Endothelial cell of umbilical vein (primary cell): ENCODE data around the gene ITGA2B.

ENCODE experiments used
- CTCF ChIP-seq, 2 donors: IDR thresholded peaks; 1 replicate in 1 of 2; 2 replicates in 1 of 2; pipeline ENCODE4 v1.5.1; 2011; ENCODE audit warnings: low read length in 2 of 2, mild to moderate bottlenecking in 2 of 2, moderate library complexity in 2 of 2, control low read depth in 1 of 2, inconsistent platforms in 1 of 2, low read depth in 1 of 2; ENCODE audit not compliant: insufficient read depth in 1 of 2; ENCODE audit errors: extremely low read depth in 1 of 2
- EZH2 ChIP-seq: IDR thresholded peaks from 2 replicates; pipeline ENCODE4 v1.6.1; 2012; ENCODE audit warnings: borderline replicate concordance, low read depth, mild to moderate bottlenecking, moderate library complexity, low read length, inconsistent platforms; ENCODE audit not compliant: severe bottlenecking
- MAX ChIP-seq: IDR thresholded peaks from 2 replicates; pipeline ENCODE4 v1.6.1; 2011; ENCODE audit not compliant: insufficient read depth, insufficient read length
- POLR2AphosphoS5 ChIP-seq: IDR thresholded peaks from 2 replicates; pipeline ENCODE4 v1.6.1; 2012; ENCODE audit warnings: low read depth, mild to moderate bottlenecking, control low read depth, low read length, moderate library complexity; ENCODE audit not compliant: insufficient read depth

- TF ChIP-seq CTCF (IDR thresholded peaks at IDR 0.05; ENCODE audit: extremely low read depth in 1 of 2, insufficient read depth in 1 of 2, low read depth in 1 of 2, low read length in 2 of 2) (peak; percentile 64 to 95), EZH2 (no peak), POLR2AphosphoS5 (no peak), MAX (no peak)
Observed at GRCh38 chr17:44350733-44351226, 38.7 kb downstream of the ITGA2B start.
